Posterior vena cava (tissue), 2 donors: Measurements from ENCODE around the gene ARHGAP23. TPM values are rescaled to one million over a fixed set of nuclear protein-coding genes. Genes with fewer than 3 reads are reported as not detected.
A peak's percentile ranks its signal among the peaks of the same experiment; 100 is the strongest.

ENCODE experiments used
- DNase-seq: peaks from one replicate; pipeline ENCODE4 v3.0.0-alpha.2; 2020; ENCODE audit warnings: low spot score
- intact Hi-C, 2 donors: fragments of 100-400 bp; cut with DNase I; formaldehyde crosslinking; loops; one replicate each; pipeline versions ENCODE4 v1.14.1 to v1.14.2; 2022 to 2023
- total RNA-seq, 2 donors: library from RNA; stranded (reverse); fragmentation: NEBNext Ultra II Directional; extraction: Animal tissue kit (Norgen Biotek cat#: 25700); gene quantifications; one replicate each; pipeline ENCODE4 v1.2.1, GENCODE V29; 2021
- donor health status: DM: yes; HTN: yes; CAD: no.
- donor health status: DM: yes; HTN: yes; CAD: no.

Gene ARHGAP23
- total RNA-seq, 2 donors from 2014 or later, result 72.9 to 90.4 TPM

GRCh38 chr17:38439436-38439835 is 11.2 kb downstream of the ARHGAP23 start:
- intact Hi-C loops, result no loop called here
- DNase-seq, result no peak

- intact Hi-C loops, result loop anchor here in 1 of 2 donors (5.0 kb wide), 1 partner anchor 46 kb away; no protein-coding TSS in a partner anchor
- no peak for DNase-seq
Measured at GRCh38 chr17:38440614-38441397, 12.5 kb downstream of the ARHGAP23 start.

DNA sequence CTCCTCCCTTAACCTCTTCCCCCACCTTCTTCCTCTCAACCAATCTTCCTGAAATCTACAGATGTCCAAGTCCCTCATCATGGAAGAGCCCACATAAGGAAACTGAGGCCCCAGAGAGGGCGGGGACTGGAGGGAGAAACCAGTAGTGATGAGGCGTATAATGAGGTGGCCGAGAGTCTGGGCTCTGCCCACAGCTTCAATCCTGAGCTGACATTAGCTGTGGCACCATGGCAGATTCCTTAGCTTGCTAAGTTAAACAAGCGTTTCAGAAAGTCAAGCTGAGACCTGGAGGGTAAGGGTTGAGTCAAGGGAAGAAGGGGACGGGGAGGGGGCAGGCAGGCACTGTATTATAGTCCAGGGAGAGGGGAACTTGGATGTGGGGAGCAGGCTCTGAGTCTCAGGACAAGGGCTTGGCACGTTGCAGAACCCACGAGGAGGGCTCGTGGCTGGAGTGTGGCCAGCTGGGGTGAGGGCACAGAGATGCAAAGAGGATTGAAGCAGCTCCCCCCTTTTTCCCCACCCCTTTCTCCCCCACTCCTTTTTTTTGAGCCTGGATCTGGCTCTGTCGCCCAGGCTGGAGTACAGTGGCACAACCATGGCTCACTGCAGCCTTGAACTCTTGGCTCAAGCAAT is 13.3 kb downstream of the ARHGAP23 start:
- intact Hi-C loops, result loop anchor here in 1 of 2 donors (5.0 kb wide), 1 partner anchor 46 kb away; no protein-coding TSS in a partner anchor
- DNase-seq, result no peak

DNA sequence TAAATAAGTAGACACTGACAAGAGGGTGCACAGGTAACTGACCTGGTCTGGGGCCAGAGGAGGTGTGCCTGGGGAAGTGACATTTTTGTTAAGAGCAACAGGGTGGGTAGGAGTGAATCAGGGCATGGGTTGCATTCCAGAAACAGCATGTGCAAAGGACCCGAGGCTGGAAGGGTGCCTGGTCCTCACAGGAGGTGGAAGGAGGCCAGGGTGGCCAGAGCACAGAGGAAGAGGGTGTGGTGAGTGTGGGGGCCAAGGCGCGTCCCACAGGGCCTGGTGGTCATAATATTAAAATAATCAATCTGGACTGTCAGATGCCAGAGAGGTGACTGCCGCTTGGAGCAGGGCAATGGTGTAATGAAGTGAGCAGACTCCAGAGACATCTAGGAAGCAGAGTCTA is 14.3 kb downstream of the ARHGAP23 start:
- intact Hi-C loops, result loop anchor here in 1 of 2 donors (5.0 kb wide), 1 partner anchor 45 kb away; no protein-coding TSS in a partner anchor
- no peak for DNase-seq

DNA sequence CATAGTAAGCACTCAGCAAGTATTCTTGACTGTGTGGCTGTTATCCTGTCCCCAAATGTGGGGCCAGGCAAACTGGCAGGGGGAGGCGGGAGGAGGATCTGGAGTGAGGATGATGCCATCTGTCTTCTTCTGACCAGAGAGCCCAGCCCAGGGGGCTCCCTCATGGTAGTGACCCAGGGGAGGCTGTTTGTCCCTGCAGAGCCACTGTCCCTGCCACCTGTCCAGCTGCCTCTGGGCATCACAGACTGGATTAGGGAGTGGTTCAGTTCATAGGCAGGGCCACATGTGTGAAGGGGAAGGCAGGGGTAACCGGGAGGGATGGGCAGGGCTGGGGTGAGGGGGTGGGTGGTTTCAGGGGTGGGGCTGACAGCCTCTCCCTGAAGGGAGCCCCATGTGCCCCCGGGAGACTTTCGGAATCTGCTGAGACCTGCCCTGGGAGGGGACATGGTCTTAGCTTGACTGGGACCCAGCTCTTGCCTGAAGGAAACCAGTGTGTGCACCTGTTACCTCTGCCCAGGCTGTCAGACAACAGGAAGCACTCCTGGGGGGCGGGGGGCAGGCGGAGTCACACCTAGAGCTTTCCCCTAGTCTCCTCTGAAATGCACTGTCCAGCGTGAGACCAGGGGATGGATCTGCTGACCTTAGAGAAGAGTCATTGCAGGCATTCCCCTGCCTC is 15.2 kb downstream of the ARHGAP23 start:
- no peak for DNase-seq
- intact Hi-C loops, result loop anchor here in 1 of 2 donors (5.0 kb wide), 1 partner anchor 44 kb away; no protein-coding TSS in a partner anchor

GRCh38 chr17:38444151-38444550 is 15.9 kb downstream of the ARHGAP23 start:
- intact Hi-C loops, result loop anchor here in 1 of 2 donors (5.0 kb wide), 1 partner anchor 43 kb away; no protein-coding TSS in a partner anchor

GRCh38 chr17:38447502-38448085 is 19.3 kb downstream of the ARHGAP23 start:
- no peak for DNase-seq
- intact Hi-C loops, result no loop called here

More at GRCh38 chr17:38444151-38444550, 15.9 kb downstream of the ARHGAP23 start:
- DNase-seq, result no peak

DNA sequence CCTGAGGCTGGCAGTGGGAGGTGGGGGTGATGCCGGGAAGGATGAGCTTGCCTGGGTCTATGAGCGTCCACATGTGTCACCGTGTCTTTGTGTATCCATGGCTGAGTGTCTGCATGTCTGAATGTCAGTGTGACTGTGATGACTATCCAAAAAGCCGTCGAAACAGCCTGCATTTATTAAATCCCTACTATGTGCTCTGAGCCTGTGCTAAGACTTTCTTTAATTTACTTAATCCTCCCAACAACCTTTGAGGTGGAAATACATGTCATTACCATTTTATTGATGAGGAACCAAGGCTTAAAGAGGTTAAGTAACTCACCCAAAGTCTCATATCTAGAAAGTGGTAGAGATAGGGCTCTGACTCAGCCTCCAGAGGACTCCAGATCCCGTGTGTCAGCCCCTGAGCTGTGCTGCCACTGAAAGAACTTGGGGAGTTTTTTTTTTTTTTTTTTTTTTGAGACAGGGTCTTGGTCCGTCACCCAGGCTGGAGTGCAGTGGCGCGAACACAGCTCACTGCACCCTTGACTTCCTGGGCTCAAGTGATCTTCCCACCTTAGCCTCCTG is 20.0 kb downstream of the ARHGAP23 start:
- DNase-seq, result no peak
- intact Hi-C loops, result no loop called here

DNA sequence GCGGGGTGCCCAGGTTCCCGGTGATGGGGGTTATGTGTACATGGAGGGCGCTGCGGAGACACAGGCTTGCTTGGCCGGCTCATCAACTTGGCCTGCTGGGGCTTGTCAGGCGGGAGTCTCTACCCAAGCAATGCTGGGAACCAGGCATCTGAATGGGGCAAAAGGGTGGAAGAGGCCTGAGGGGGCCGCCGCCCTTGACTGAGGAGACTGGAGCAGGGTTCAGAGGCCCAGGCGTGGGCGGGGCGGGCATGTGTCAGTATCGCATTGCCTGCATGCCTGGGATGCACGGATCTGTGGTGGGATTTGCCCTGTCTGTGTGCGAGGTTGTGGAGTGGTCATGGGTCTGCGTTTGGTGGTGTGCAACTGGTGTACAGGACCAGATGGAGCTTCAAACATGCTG is 21.1 kb downstream of the ARHGAP23 start:
- no peak for DNase-seq
- intact Hi-C loops, result no loop called here

- intact Hi-C loops, result no loop called here
- no peak for DNase-seq
Measured at GRCh38 chr17:38450557-38451029, 22.3 kb downstream of the ARHGAP23 start.

- intact Hi-C loops, result no loop called here
- no peak for DNase-seq
Measured at GRCh38 chr17:38451030-38451839, 23.0 kb downstream of the ARHGAP23 start.

- intact Hi-C loops, result no loop called here
- no peak for DNase-seq
Measured at GRCh38 chr17:38451840-38452529, 23.7 kb downstream of the ARHGAP23 start.

- DNase-seq, result no peak
- intact Hi-C loops, result no loop called here
Measured at GRCh38 chr17:38452719-38453118, 24.5 kb downstream of the ARHGAP23 start.

DNA sequence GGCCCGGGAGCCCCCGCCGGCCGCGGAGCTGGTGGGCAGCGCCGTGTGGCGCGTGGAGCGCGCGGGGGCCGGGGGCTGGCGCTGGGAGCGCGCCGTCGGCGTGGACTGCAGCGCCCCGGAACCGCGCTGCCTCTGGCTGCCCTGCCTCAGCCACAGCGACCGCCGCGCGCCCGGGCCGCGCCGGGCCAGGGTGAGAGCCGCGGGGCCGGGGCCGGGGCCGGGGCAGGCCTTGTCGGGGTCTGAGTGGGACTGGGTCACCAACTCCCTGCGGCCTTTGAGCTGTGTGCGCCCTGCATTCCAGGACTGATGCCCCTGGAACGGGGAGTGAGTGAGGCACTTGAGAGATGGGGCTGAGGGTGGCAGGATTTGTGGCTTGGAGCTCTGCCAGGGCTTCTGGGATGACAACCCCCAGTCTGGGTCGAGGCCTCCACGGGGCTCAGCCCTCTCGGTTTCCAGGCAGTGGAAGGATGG is 25.7 kb downstream of the ARHGAP23 start:
- DNase-seq, result no peak
- intact Hi-C loops, result no loop called here

GRCh38 chr17:38454532-38454931 is 26.3 kb downstream of the ARHGAP23 start:
- DNase-seq, result peak; percentile 90
- intact Hi-C loops, result no loop called here

GRCh38 chr17:38455288-38455915 is 27.1 kb downstream of the ARHGAP23 start:
- no peak for DNase-seq
- intact Hi-C loops, result no loop called here
